Smooth muscle cell (in vitro differentiated cells): ENCODE measurements around the gene RBM6. TPM values are rescaled to one million over a fixed set of nuclear protein-coding genes. Genes with fewer than 3 reads are reported as not detected.

Experiments used
- DNase-seq: peaks from one replicate; lab custom pipeline; 2025; ENCODE audit not compliant: unreplicated experiment; lab: John Stamatoyannopoulos, UW
- H2AFZ ChIP-seq: fragments of 200-600 bp; sonication (generic); 2 replicates; pipeline ENCODE4 v1.6.0; 2016; ENCODE audit warnings: antibody characterized with exemption, low read depth, mild to moderate bottlenecking
- H3F3A ChIP-seq: fragments of 200-600 bp; sonication (generic); 2 replicates; pipeline ENCODE4 v1.6.0; 2017; ENCODE audit warnings: antibody characterized with exemption, low read depth
- H3K27ac ChIP-seq: fragments of 200-600 bp; sonication (generic); 2 replicates; pipeline ENCODE4 v1.5.1; 2016; ENCODE audit warnings: low read depth, mild to moderate bottlenecking
- H3K27me3 ChIP-seq: fragments of 200-600 bp; sonication (generic); 2 replicates; pipeline ENCODE4 v1.6.1; 2016; ENCODE audit warnings: low read depth, mild to moderate bottlenecking
- H3K36me3 ChIP-seq: fragments of 200-600 bp; sonication (generic); 2 replicates; pipeline ENCODE4 v1.5.1; 2016; ENCODE audit warnings: low read depth
- H3K4me1 ChIP-seq: fragments of 200-600 bp; sonication (generic); 2 replicates; pipeline ENCODE4 v1.5.1; 2016; ENCODE audit warnings: low read depth
- H3K4me2 ChIP-seq: fragments of 200-600 bp; sonication (generic); 2 replicates; pipeline ENCODE4 v1.6.0; 2016; ENCODE audit warnings: mild to moderate bottlenecking
- H3K4me3 ChIP-seq: fragments of 200-600 bp; sonication (generic); 2 replicates; pipeline ENCODE4 v1.5.1; 2016; ENCODE audit warnings: mild to moderate bottlenecking
- H3K79me2 ChIP-seq: fragments of 200-600 bp; sonication (generic); 2 replicates; pipeline ENCODE4 v1.6.0; 2016; ENCODE audit warnings: low read depth, mild to moderate bottlenecking
- H3K9ac ChIP-seq: fragments of 200-600 bp; sonication (generic); 2 replicates; pipeline ENCODE4 v1.6.0; 2016; ENCODE audit warnings: low read depth
- H3K9me3 ChIP-seq: fragments of 200-600 bp; sonication (generic); replicated peaks from 2 replicates; pipeline ENCODE4 v1.5.1; 2016; ENCODE audit warnings: low read depth
- H4K20me1 ChIP-seq: fragments of 200-600 bp; sonication (generic); 2 replicates; pipeline ENCODE4 v1.6.0; 2016; ENCODE audit warnings: low read depth
- whole genome bisulfite sequencing: methylation state at CpG from one replicate; pipeline ENCODE4 v1.1.7; 2016; ENCODE audit warnings: low lambda C conversion rate; 5-methylcytosine and 5-hydroxymethylcytosine counted together
- polyA plus RNA-seq: library from polyadenylated mRNA; unstranded; fragments of >200 nt; fragmentation: Nextera tagmentation; extraction: Ambion mirVana; gene quantifications from 2 replicates; pipeline ENCODE4 v1.2.1, GENCODE V29; 2016
- total RNA-seq: library from RNA; depleted of rRNA; stranded (reverse); fragments of >200 nt; gene quantifications from 2 replicates; pipeline ENCODE4 v1.2.3, GENCODE V29; 2014
- TF ChIP-seq, protein P1 (sequence below): fragments of 200-600 bp; sonication (generic); IDR thresholded peaks from 2 replicates; pipeline ENCODE4 v1.5.1; 2017; ENCODE audit warnings: borderline replicate concordance, mild to moderate bottlenecking, antibody characterized with exemption; ENCODE audit not compliant: insufficient read depth, poor library complexity, severe bottlenecking

Gene RBM6
- total and polyA plus RNA-seq, 2 experiments from 2014 or later, result 41.7 to 45.6 TPM

GRCh38 chr3:50044976-50045375 is 105.0 kb downstream of the RBM6 start:
- H3K4me2 ChIP-seq, result no peak overlapping the region

GRCh38 chr3:50047426-50047825 is 107.5 kb downstream of the RBM6 start:
- H3F3A ChIP-seq, result no peaks in the 10 kb centered on the region
- peaks cover 7% of the 10 kb centered on the region for H3K36me3 ChIP-seq
- no peaks in the 10 kb centered on the region for H3K4me1 ChIP-seq
- H3K27me3 ChIP-seq, result no peaks in the 10 kb centered on the region
- 96% methylated on average over 4 of the region's 4 CpGs for WGBS
- no peak overlapping the region for H3K9ac ChIP-seq
- TF ChIP-seq, protein P1, sequence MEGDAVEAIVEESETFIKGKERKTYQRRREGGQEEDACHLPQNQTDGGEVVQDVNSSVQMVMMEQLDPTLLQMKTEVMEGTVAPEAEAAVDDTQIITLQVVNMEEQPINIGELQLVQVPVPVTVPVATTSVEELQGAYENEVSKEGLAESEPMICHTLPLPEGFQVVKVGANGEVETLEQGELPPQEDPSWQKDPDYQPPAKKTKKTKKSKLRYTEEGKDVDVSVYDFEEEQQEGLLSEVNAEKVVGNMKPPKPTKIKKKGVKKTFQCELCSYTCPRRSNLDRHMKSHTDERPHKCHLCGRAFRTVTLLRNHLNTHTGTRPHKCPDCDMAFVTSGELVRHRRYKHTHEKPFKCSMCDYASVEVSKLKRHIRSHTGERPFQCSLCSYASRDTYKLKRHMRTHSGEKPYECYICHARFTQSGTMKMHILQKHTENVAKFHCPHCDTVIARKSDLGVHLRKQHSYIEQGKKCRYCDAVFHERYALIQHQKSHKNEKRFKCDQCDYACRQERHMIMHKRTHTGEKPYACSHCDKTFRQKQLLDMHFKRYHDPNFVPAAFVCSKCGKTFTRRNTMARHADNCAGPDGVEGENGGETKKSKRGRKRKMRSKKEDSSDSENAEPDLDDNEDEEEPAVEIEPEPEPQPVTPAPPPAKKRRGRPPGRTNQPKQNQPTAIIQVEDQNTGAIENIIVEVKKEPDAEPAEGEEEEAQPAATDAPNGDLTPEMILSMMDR, result no peak
- no peak for DNase-seq
- no peak overlapping the region for H3K4me3 ChIP-seq
- no peaks in the 10 kb centered on the region for H3K79me2 ChIP-seq
- H4K20me1 ChIP-seq, result peaks cover 13% of the 10 kb centered on the region
- H2AFZ ChIP-seq, result no peak overlapping the region
- no peak overlapping the region for H3K27ac ChIP-seq
- H3K9me3 ChIP-seq, result no peaks in the 10 kb centered on the region
- no peak overlapping the region for H3K4me2 ChIP-seq

More at GRCh38 chr3:50044976-50045375, 105.0 kb downstream of the RBM6 start:
- Histone ChIP-seq H4K20me1 (peaks cover 33% of the 10 kb centered on the region), H3F3A (no peaks in the 10 kb centered on the region), H2AFZ (no peak overlapping the region), H3K36me3 (peaks cover 7% of the 10 kb centered on the region), H3K9ac (no peak overlapping the region), H3K4me1 (no peaks in the 10 kb centered on the region), H3K27me3 (no peaks in the 10 kb centered on the region), H3K4me3 (no peak overlapping the region), H3K79me2 (no peaks in the 10 kb centered on the region), H3K9me3 (no peaks in the 10 kb centered on the region), H3K27ac (no peak overlapping the region)
- WGBS, result 94% methylated on average over 1 of the region's 1 CpG
- DNase-seq, result no peak
- TF ChIP-seq, protein P1, result no peak

- TF ChIP-seq, protein P1, result no peak
- no peak overlapping the region for H3K27ac ChIP-seq
- H3K79me2 ChIP-seq, result no peaks in the 10 kb centered on the region
- H3K4me2 ChIP-seq, result no peak overlapping the region
- peaks cover 3% of the 10 kb centered on the region for H4K20me1 ChIP-seq
- H3K9ac ChIP-seq, result no peak overlapping the region
- H3K36me3 ChIP-seq, result peaks cover 13% of the 10 kb centered on the region
- no peaks in the 10 kb centered on the region for H3K27me3 ChIP-seq
- no peak for DNase-seq
- H3K4me1 ChIP-seq, result no peaks in the 10 kb centered on the region
- H2AFZ ChIP-seq, result no peak overlapping the region
- H3K9me3 ChIP-seq, result no peaks in the 10 kb centered on the region
- no peaks in the 10 kb centered on the region for H3F3A ChIP-seq
- no peak overlapping the region for H3K4me3 ChIP-seq
Observed at GRCh38 chr3:50050361-50050760, 110.4 kb downstream of the RBM6 start.

DNA sequence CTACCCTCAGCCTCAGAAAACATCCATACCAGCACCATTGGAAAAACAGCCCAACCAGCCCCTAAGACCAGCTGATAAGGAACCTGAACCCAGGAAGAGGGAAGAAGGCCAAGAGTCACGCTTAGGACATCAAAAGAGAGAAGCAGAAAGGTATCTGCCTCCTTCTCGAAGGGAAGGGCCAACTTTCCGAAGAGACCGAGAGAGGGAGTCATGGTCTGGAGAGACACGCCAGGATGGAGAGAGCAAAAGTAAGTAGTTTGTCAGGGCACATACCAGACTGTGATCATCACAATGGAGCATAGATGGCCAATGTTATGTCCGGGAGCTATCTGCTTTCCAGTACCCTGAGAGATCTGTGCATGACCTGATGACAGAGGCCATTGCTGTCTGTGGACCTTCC is 117.8 kb downstream of the RBM6 start:
- H3K4me3 ChIP-seq, result no peak overlapping the region
- H3K9me3 ChIP-seq, result no peaks in the 10 kb centered on the region
- no peak overlapping the region for H2AFZ ChIP-seq
- H3K79me2 ChIP-seq, result no peaks in the 10 kb centered on the region
- TF ChIP-seq, protein P1, result no peak
- H3K27me3 ChIP-seq, result no peaks in the 10 kb centered on the region
- no peaks in the 10 kb centered on the region for H4K20me1 ChIP-seq
- H3K4me2 ChIP-seq, result no peak overlapping the region
- whole genome bisulfite sequencing, result 98% methylated on average over 6 of the region's 6 CpGs
- H3K27ac ChIP-seq, result no peak overlapping the region
- no peaks in the 10 kb centered on the region for H3K4me1 ChIP-seq
- peaks cover 25% of the 10 kb centered on the region for H3K36me3 ChIP-seq
- no peak overlapping the region for H3K9ac ChIP-seq
- no peaks in the 10 kb centered on the region for H3F3A ChIP-seq
- DNase-seq, result no peak
